BE2C (cell line): ENCODE measurements around the gene SLC25A28.

Experiments
- DNase-seq: peaks from one replicate; pipeline ENCODE4 v3.0.0-alpha.2; 2020
- H3K27me3 ChIP-seq: fragments of 250-450 bp; sonication (Bioruptor Pico); 2 replicates; pipeline ENCODE4 v1.5.1; 2020; ENCODE audit warnings: mild to moderate bottlenecking
- H3K36me3 ChIP-seq: fragments of 250-450 bp; sonication (Bioruptor Pico); 2 replicates; pipeline ENCODE4 v1.5.1; 2020; ENCODE audit warnings: mild to moderate bottlenecking
- H3K4me1 ChIP-seq: fragments of 250-450 bp; sonication (Bioruptor Pico); 2 replicates; pipeline ENCODE4 v1.5.1; 2020
- H3K4me3 ChIP-seq: 2 replicates; pipeline ENCODE4 v1.5.1; 2011; ENCODE audit warnings: low read depth, low read length
- H3K9me3 ChIP-seq: fragments of 250-450 bp; sonication (Bioruptor Pico); 2 replicates; pipeline ENCODE4 v1.5.1; 2020
- CTCF ChIP-seq: IDR thresholded peaks from 2 replicates; pipeline ENCODE4 v1.5.1; 2012; ENCODE audit warnings: mild to moderate bottlenecking, low read depth, low read length

SLC25A28 gene

GRCh38 chr10:99611326-99611725, 8.9 kb downstream of the SLC25A28 start:
- H3K27me3 ChIP-seq: no peaks in the 10 kb centered on the region
- no peaks in the 10 kb centered on the region for H3K4me1 ChIP-seq
- no peaks in the 10 kb centered on the region for H3K36me3 ChIP-seq
- no peak for DNase-seq
- no peaks in the 10 kb centered on the region for H3K9me3 ChIP-seq
- no peak overlapping the region for H3K4me3 ChIP-seq
- no peak for TF ChIP-seq CTCF

DNA sequence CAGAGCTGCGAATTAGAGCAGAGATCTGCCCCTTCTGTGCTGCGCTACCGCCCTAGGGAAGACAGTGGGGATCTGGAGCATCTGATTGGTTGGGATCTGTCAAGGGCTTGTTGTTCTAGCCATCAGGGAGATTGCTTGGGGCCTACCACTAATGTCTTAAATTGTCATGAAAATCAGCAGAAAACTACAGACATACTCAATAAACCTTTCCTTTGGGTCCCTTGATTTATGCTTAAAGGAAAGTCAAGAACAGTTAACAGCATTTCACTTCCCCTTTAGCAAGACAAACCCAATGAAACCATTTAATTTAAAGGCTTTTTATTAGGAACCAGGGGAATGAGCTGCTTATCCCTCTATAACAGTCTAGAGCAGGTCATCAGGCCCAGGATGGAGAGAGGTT, 10.0 kb downstream of the SLC25A28 start:
- no peak for TF ChIP-seq CTCF
- no peaks in the 10 kb centered on the region for H3K4me1 ChIP-seq
- no peaks in the 10 kb centered on the region for H3K36me3 ChIP-seq
- H3K9me3 ChIP-seq: no peaks in the 10 kb centered on the region
- H3K4me3 ChIP-seq: no peak overlapping the region
- H3K27me3 ChIP-seq: no peaks in the 10 kb centered on the region
- DNase-seq: no peak

DNA sequence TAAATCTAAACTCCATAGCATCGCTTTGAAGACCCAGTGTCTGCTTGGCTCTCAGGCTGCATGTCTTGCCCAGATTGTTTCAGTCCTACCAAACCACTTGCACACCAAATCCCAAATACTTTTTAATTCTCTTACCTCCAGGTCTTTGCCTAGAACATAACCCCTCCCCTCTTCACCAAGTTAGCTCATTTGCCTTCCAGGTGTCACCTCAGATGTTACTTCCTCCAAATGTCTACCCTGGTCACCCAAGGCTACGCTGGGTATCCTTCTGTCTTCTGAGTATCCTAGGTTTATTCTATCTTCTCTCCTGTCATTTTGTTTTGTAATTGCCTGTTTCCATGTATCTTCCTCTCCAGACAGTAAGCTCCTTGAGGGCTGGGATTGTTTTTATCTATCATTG, 11.1 kb downstream of the SLC25A28 start:
- H3K4me3 ChIP-seq: no peak overlapping the region
- TF ChIP-seq CTCF: no peak
- no peak for DNase-seq
- H3K9me3 ChIP-seq: no peaks in the 10 kb centered on the region
- H3K36me3 ChIP-seq: no peaks in the 10 kb centered on the region
- no peaks in the 10 kb centered on the region for H3K27me3 ChIP-seq
- H3K4me1 ChIP-seq: no peaks in the 10 kb centered on the region

GRCh38 chr10:99605351-99605750, 14.9 kb downstream of the SLC25A28 start:
- no peaks in the 10 kb centered on the region for H3K9me3 ChIP-seq
- no peaks in the 10 kb centered on the region for H3K36me3 ChIP-seq
- H3K4me3 ChIP-seq: no peak overlapping the region
- H3K27me3 ChIP-seq: no peaks in the 10 kb centered on the region
- TF ChIP-seq CTCF: no peak
- H3K4me1 ChIP-seq: no peaks in the 10 kb centered on the region
- no peak for DNase-seq

DNA sequence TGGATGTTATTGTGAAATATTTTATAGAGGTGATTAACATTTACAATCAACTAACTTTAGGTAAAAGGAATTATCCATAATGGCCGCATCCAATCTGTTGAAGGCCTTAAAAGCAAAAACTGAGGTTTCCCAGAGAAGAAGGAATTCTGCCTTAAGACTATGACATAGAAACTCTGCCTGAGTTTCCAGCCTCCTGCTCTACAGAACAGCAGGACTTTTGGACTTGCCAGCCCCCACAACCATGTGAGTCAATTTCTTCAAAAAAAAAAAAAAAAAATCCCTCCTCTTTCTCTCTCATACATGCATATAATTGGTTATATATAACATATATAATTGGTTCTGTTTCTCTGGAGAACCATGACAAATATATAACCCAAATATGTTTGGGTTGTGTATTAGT, 15.4 kb downstream of the SLC25A28 start:
- H3K4me3 ChIP-seq: no peak overlapping the region
- TF ChIP-seq CTCF: no peak
- no peaks in the 10 kb centered on the region for H3K4me1 ChIP-seq
- no peak for DNase-seq
- H3K36me3 ChIP-seq: no peaks in the 10 kb centered on the region
- no peaks in the 10 kb centered on the region for H3K27me3 ChIP-seq
- H3K9me3 ChIP-seq: no peaks in the 10 kb centered on the region

DNA sequence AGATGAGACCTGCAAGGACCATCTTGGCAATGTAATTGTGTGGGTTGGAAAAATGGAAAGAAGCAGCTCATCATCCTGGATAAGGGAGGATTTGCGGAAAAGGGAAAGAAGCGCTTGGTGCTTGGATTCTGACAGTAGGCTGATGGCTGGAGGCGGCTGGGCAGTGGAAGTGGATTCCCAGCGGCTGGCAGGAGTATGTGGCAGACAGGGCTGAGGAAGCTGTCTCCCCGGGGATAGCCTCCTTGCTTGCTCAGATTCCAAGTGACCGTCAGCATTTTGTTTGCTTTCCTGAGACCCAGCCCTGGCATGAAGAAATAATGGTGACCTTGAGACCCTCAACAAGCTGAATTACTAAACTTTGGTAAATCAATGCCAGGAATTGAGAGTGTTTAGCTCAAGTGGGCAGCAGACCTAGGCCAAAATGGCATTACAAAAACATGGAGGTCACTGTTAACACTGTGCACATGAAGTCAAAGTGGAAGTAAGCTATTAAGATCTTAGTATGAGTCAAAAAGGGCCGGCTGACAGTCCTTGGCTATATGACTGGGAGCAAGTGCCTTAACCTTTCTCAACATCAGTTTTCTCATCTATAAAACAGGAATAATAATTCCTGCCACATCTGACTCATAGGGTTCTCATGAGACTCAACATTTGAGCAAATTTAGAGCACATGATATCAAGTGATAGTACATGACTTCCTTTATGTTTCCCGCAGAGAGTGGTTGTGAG, 21.3 kb downstream of the SLC25A28 start:
- Histone ChIP-seq H3K36me3 (no peaks in the 10 kb centered on the region), H3K4me3 (no peak overlapping the region), H3K9me3 (no peaks in the 10 kb centered on the region), H3K27me3 (peaks cover 5% of the 10 kb centered on the region; the same call in 1 of the 2 replicates), H3K4me1 (no peaks in the 10 kb centered on the region)
- no peak for DNase-seq
- no peak for TF ChIP-seq CTCF
